ENCODE measurements around the gene RHNO1. TPM values are rescaled to one million over a fixed set of nuclear protein-coding genes. Genes with fewer than 3 reads are reported as not detected.
A peak's percentile ranks its signal among the peaks of the same experiment; 100 is the strongest.

RHNO1 gene
- polyA plus RNA-seq, 1 experiment, result 40.0 TPM

DNA sequence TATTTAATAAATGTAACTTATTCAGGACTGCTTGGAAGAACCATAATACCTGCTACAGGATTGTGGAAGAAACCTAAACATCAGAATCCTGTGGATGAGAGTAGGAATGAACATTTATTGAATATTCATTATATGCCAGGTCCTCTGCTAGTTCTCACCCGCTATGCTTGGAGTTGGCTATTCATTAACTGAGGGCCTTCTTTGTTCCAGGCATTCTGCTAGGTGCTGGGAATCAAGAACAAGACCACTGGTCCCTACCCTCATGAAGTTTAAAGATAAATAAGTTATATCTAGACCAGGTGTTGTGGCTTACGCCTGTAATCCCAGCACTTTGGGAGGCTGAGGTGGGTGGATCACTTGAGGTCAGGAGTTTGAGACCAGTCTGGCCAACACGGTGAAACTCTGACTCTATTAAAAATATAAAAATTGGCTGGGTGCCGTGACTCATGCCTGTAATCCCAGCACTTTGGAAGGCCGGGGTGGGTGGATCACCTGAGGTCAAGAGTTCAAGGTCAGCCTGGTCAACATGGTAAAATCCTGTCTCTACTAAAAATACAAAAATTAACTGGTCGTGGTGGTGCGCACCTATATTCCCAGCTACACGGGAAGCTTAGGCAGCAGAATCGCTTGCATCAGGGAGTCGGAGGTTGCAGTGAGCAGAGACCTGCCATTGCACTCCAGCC, 9.9 kb downstream of the RHNO1 start:
- ChIA-PET CTCF (interaction anchor here (1.4 to 1.9 kb wide), 2 partner anchors 12 to 58 kb away, joined by 3 to 6 read pairs; no protein-coding TSS in a partner anchor), POLR2A (no interaction called here)
- Histone ChIP-seq H3K36me3 (ENCODE audit: control insufficient read depth, insufficient read depth, low read length) (peaks cover 2% of the 10 kb centered on the region; the same call in 1 of the 2 replicates), H3K4me3 (ENCODE audit: low read depth, low read length) (no peak overlapping the region), H3K27me3 (ENCODE audit: control insufficient read depth, insufficient read depth, low read length) (no peaks in the 10 kb centered on the region)
- no peak for DNase-seq (ENCODE audit: low read depth)
- TF ChIP-seq, protein P1, sequence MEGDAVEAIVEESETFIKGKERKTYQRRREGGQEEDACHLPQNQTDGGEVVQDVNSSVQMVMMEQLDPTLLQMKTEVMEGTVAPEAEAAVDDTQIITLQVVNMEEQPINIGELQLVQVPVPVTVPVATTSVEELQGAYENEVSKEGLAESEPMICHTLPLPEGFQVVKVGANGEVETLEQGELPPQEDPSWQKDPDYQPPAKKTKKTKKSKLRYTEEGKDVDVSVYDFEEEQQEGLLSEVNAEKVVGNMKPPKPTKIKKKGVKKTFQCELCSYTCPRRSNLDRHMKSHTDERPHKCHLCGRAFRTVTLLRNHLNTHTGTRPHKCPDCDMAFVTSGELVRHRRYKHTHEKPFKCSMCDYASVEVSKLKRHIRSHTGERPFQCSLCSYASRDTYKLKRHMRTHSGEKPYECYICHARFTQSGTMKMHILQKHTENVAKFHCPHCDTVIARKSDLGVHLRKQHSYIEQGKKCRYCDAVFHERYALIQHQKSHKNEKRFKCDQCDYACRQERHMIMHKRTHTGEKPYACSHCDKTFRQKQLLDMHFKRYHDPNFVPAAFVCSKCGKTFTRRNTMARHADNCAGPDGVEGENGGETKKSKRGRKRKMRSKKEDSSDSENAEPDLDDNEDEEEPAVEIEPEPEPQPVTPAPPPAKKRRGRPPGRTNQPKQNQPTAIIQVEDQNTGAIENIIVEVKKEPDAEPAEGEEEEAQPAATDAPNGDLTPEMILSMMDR (IDR thresholded peaks at IDR 0.05; ENCODE audit: insufficient read depth, low read depth, low read length), result no peak

DNA sequence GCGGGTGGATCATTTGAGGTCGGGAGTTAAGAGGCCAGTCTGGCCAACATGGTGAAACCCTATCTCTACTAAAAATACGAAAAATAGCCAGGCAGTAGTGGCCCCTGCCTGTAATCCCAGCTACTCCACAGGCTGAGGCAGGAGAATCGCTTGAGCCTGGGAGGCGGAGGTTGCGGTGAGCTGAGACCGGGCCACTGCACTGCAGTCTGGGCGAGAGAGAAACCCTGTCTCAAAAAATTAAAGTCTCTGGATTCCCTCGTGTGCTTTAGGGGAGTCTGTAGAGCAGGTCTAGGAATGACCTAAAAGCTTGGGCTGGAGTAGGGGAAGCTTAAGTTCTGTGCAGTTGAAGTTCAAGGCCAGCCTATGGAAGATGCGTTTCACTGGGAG, 13.0 kb downstream of the RHNO1 start:
- CTCF ChIA-PET, result interaction anchor here (0.9 to 1.4 kb wide), 3 partner anchors 11 to 141 kb away, joined by 3 to 6 read pairs (median 3); no protein-coding TSS in a partner anchor
- DNase-seq (ENCODE audit: low read depth), result no peak
- Histone ChIP-seq H3K36me3 (ENCODE audit: control insufficient read depth, insufficient read depth, low read length) (peaks cover 2% of the 10 kb centered on the region; the same call in 1 of the 2 replicates), H3K27me3 (ENCODE audit: control insufficient read depth, insufficient read depth, low read length) (no peaks in the 10 kb centered on the region), H3K4me3 (ENCODE audit: low read depth, low read length) (peak overlapping the region; percentile 87)
- POLR2A ChIA-PET, result interaction anchor here (0.7 to 1.0 kb wide), 2 partner anchors 11 to 1112 kb away, joined by 3 read pairs; no protein-coding TSS in a partner anchor
- TF ChIP-seq, protein P1 (IDR thresholded peaks at IDR 0.05; ENCODE audit: insufficient read depth, low read depth, low read length), result no peak

DNA sequence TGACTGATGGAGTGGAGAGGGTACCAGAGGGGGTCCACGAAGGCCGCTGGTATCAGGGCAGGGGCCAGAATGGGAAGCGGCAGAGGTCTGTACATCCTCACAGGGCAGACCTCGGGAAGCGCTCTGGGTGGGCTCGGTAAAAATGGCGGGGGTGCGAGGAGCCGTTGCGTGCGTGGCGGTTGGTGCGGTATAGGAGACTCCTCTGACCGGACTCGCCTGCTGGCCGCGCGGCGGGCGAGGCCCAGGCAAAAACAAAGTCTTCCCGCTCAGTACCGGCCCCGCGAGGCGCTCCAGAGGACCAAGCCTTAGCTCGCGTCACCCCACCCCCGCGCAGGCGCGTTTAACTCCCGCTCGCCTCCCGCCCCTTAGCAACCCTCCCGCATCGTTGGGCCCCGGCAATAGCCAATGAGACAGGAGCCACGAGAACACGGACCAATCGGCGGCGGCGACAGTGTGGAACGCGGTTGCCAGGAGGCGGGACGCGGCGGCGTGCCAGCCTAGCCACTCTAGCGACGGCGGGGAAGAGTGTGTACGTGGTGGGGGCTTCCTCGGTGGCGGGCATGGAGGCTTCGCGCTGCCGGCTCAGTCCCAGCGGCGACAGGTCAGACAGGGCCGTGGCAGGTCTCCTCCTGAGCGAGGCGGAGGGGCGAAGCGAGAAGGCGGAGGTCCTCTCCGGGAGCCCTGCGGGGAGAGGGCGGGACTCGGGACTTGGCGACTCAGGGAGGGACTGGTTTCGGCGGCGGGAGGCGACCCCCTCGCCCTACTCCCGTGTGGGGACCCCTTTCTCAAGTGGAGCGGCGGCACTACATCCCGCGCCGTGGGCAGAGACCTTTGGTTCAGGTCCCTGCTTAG, 13.6 kb downstream of the RHNO1 start, which contains the start of gene TULP3:
TULP3 (plus strand) TSS at position 504 of the 852 bp plus-strand sequence; CDS start at position 561, 57 bp downstream.
- CTCF ChIA-PET, result interaction anchor here (0.9 to 1.4 kb wide), 3 partner anchors 12 to 140 kb away, joined by 3 to 6 read pairs (median 3); no protein-coding TSS in a partner anchor
- POLR2A ChIA-PET, result interaction anchor here (0.7 to 1.0 kb wide), 3 partner anchors 12 to 1113 kb away, joined by 3 read pairs; no protein-coding TSS in a partner anchor
- Histone ChIP-seq H3K4me3 (ENCODE audit: low read depth, low read length) (peak within 1 kb of the TSS; percentile 87), H3K36me3 (ENCODE audit: control insufficient read depth, insufficient read depth, low read length) (no peaks in the 10 kb centered on the region), H3K27me3 (ENCODE audit: control insufficient read depth, insufficient read depth, low read length) (no peaks in the 10 kb centered on the region)
- TF ChIP-seq, protein P1 (IDR thresholded peaks at IDR 0.05; ENCODE audit: insufficient read depth, low read depth, low read length), result peak; percentile 39
- peak; percentile 87 for DNase-seq (ENCODE audit: low read depth)

DNA sequence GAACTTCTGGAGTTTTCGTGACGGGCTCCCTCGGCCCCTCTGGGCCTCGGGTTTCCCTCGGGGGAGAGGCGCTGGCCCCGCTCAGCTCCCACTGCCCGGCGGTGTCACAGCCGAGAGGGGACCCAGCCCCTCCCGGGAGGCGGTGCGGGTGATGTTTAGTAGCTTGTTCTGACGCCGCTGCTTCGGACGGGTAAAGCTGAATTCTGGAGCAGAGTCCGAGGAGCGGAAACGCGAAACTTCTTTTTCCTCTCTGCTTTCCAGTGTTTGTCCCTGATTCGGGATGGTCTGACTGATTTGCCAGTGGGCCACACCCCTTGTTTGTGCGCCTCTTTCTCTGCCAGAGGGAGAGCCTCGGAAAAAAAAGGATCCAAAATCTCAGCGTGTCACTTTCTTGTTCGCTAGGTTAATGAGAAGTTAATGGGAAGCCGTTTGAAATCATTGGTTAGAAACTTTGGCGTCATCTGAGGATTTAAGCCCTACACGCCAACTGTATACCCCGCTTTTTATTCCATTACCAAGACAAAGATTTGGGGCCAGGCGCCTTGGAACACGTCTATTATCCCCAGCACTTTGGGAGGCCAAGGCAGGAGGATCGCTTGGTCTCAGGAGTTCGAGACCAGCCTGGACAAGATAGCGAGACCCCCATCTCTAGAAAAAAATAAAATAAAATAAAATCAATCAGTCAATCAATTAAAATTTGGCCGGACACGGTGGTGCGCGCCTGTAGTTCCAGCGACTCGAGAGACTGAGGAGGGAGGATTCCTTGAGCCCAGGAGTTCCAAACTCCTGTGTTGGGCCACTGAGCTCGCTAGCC, 14.4 kb downstream of the RHNO1 start:
- CTCF ChIA-PET, result interaction anchor here (1.4 kb wide), 1 partner anchor 13 kb away, joined by 6 read pairs; no protein-coding TSS in a partner anchor
- no peak for DNase-seq (ENCODE audit: low read depth)

More for the DNA sequence above, 14.4 kb downstream of the RHNO1 start:
- H3K27me3 ChIP-seq (ENCODE audit: control insufficient read depth, insufficient read depth, low read length), result no peaks in the 10 kb centered on the region
- H3K4me3 ChIP-seq (ENCODE audit: low read depth, low read length), result peak overlapping the region; percentile 87
- TF ChIP-seq, protein P1 (IDR thresholded peaks at IDR 0.05; ENCODE audit: insufficient read depth, low read depth, low read length), result no peak
- POLR2A ChIA-PET, result interaction anchor here (0.7 kb wide), 1 partner anchor 38 kb away, joined by 3 read pairs; no protein-coding TSS in a partner anchor
- H3K36me3 ChIP-seq (ENCODE audit: control insufficient read depth, insufficient read depth, low read length), result no peaks in the 10 kb centered on the region
